GM18868 (cell line): Measurements from ENCODE around the gene TSPAN15.
"Not testable (repeated sequence)": the region's sequence is repeated elsewhere in the genome, so short reads cannot be mapped to it uniquely, and the experiment has no call there.

Source experiments
- ATAC-seq: cut with Tn5 transposase; IDR thresholded peaks from one replicate; pipeline ENCODE4 v1.9.1; 2021; ENCODE audit warnings: mild to moderate bottlenecking, moderate library complexity; ENCODE audit not compliant: unreplicated experiment

TSPAN15 gene

GRCh38 chr10:69533658-69534057 lies 82.4 kb downstream of the TSPAN15 start:
- no peak for ATAC-seq

- not testable (repeated sequence) for ATAC-seq
Measured at GRCh38 chr10:69536521-69536920, 85.3 kb downstream of the TSPAN15 start.

- ATAC-seq, result no peak
Measured at GRCh38 chr10:69537449-69537848, 86.2 kb downstream of the TSPAN15 start.

- ATAC-seq, result no peak
Measured at GRCh38 chr10:69538461-69538860, 87.2 kb downstream of the TSPAN15 start.

- ATAC-seq, result no peak
Measured at GRCh38 chr10:69541463-69541862, 90.2 kb downstream of the TSPAN15 start.

- ATAC-seq, result no peak
Measured at GRCh38 chr10:69549959-69550358, 98.7 kb downstream of the TSPAN15 start.

- ATAC-seq, result no peak
Measured at GRCh38 chr10:69552268-69552667, 101.0 kb downstream of the TSPAN15 start.

GRCh38 chr10:69553328-69553727 lies 102.1 kb downstream of the TSPAN15 start:
- no peak for ATAC-seq

GRCh38 chr10:69554611-69555010 lies 103.3 kb downstream of the TSPAN15 start:
- ATAC-seq, result no peak
